Ovary (tissue), 3 donors: ENCODE results near the gene FHL3.
"Not testable (repeated sequence)": the region's sequence is repeated elsewhere in the genome, so short reads cannot be mapped to it uniquely, and the experiment has no call there.

Experiments used
- EP300 ChIP-seq: sonication (generic); formaldehyde crosslinking; IDR thresholded peaks from one replicate; pipeline ENCODE4 v1.6.1; 2017; ENCODE audit warnings: antibody characterized with exemption
- TF ChIP-seq, protein P1 (sequence below), 3 donors: fragments of 450-650 bp in 2 of 3; fragments of 200-600 bp in 1 of 3; IDR thresholded peaks; one replicate each; pipeline versions ENCODE4 v1.5.1 to v1.8.0; 2016 to 2022; ENCODE audit warnings: antibody characterized with exemption in 3 of 3, mild to moderate bottlenecking in 1 of 3
- donor health status: DM: no; HTN: no; CAD: no.

DNA sequence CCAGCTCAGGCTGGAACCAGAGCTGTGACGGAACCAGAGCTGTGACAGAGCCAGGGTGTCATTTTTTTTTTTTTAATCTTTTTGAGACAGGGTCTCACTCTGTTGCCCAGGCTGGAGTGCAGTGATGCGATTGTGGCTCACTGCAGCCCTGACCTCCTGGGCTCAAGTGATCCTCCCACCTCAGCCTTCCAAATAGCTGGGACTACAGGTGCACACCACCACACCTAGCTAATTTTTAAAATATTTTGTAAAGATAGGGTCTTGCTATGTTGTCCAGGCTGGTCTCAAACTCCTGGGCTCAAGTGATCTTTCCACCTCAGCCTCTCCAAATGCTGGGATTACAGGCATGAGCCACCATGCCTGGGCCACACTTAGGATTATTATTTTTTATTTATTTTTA is 27.7 kb upstream of the FHL3 start:
- TF ChIP-seq EP300 = not testable (repeated sequence)
- TF ChIP-seq, protein P1, sequence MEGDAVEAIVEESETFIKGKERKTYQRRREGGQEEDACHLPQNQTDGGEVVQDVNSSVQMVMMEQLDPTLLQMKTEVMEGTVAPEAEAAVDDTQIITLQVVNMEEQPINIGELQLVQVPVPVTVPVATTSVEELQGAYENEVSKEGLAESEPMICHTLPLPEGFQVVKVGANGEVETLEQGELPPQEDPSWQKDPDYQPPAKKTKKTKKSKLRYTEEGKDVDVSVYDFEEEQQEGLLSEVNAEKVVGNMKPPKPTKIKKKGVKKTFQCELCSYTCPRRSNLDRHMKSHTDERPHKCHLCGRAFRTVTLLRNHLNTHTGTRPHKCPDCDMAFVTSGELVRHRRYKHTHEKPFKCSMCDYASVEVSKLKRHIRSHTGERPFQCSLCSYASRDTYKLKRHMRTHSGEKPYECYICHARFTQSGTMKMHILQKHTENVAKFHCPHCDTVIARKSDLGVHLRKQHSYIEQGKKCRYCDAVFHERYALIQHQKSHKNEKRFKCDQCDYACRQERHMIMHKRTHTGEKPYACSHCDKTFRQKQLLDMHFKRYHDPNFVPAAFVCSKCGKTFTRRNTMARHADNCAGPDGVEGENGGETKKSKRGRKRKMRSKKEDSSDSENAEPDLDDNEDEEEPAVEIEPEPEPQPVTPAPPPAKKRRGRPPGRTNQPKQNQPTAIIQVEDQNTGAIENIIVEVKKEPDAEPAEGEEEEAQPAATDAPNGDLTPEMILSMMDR (IDR thresholded peaks at IDR 0.05) = not testable (repeated sequence)
